HG02588 (cell line): ENCODE results near the gene EPHB1.
"Not testable (repeated sequence)": the region's sequence is repeated elsewhere in the genome, so short reads cannot be mapped to it uniquely, and the experiment has no call there.

Experiments used
- ATAC-seq: cut with Tn5 transposase; IDR thresholded peaks from one replicate; pipeline ENCODE4 v1.9.1; 2021; ENCODE audit warnings: mild to moderate bottlenecking, moderate library complexity; ENCODE audit not compliant: unreplicated experiment

Gene EPHB1

GRCh38 chr3:134985864-134986715 lies 191.0 kb downstream of the EPHB1 start:
- ATAC-seq = no peak

GRCh38 chr3:134988666-134989065 lies 193.6 kb downstream of the EPHB1 start:
- ATAC-seq = no peak

- ATAC-seq = no peak
Measured at GRCh38 chr3:134991003-134991402, 195.9 kb downstream of the EPHB1 start.

GRCh38 chr3:134991472-134992010 lies 196.5 kb downstream of the EPHB1 start:
- ATAC-seq = no peak

- ATAC-seq = no peak
Measured at GRCh38 chr3:134992180-134992579, 197.1 kb downstream of the EPHB1 start.

- peak; percentile 44 for ATAC-seq
Measured at GRCh38 chr3:134992586-134992985, 197.5 kb downstream of the EPHB1 start.

GRCh38 chr3:134993011-134993410 lies 198.0 kb downstream of the EPHB1 start:
- no peak for ATAC-seq

- ATAC-seq = no peak
Measured at GRCh38 chr3:134998158-134998557, 203.1 kb downstream of the EPHB1 start.

- ATAC-seq = no peak
Measured at GRCh38 chr3:134998855-134999254, 203.8 kb downstream of the EPHB1 start.

- ATAC-seq = no peak
Measured at GRCh38 chr3:135000465-135000864, 205.4 kb downstream of the EPHB1 start.

- ATAC-seq = not testable (repeated sequence)
Measured at GRCh38 chr3:135005616-135006015, 210.6 kb downstream of the EPHB1 start.

GRCh38 chr3:135007607-135008006 lies 212.5 kb downstream of the EPHB1 start:
- ATAC-seq = no peak

- ATAC-seq = no peak
Measured at GRCh38 chr3:135008326-135008725, 213.3 kb downstream of the EPHB1 start.

GRCh38 chr3:135009014-135009413 lies 214.0 kb downstream of the EPHB1 start:
- no peak for ATAC-seq

- no peak for ATAC-seq
Measured at GRCh38 chr3:135012101-135012500, 217.0 kb downstream of the EPHB1 start.

GRCh38 chr3:135013206-135013605 lies 218.1 kb downstream of the EPHB1 start:
- ATAC-seq = no peak

GRCh38 chr3:135014566-135014965 lies 219.5 kb downstream of the EPHB1 start:
- no peak for ATAC-seq

- ATAC-seq = no peak
Measured at GRCh38 chr3:135017003-135017893, 222.2 kb downstream of the EPHB1 start.

GRCh38 chr3:135018149-135018923 lies 223.3 kb downstream of the EPHB1 start:
- ATAC-seq = peak; percentile 79

GRCh38 chr3:135020181-135020580 lies 225.1 kb downstream of the EPHB1 start:
- no peak for ATAC-seq
